K562 (cell line): Measurements from ENCODE around the gene KRTAP5-7. TPM values are rescaled to one million over a fixed set of nuclear protein-coding genes. Genes with fewer than 3 reads are reported as not detected.

ENCODE experiments used
- ATAC-seq: fragments of 200-7000 bp; cut with Tn5 transposase; 3 replicates; pipeline ENCODE4 v1.9.1; 2020; ENCODE audit warnings: moderate library complexity
- BruUV-seq: library from RNA; stranded (reverse); fragments of 400-500 nt; replicated peaks from 2 replicates; lab custom pipeline; 2021; lab: Mats Ljungman, UMichigan
- CTCF ChIA-PET: fragments of 300-600 bp; formaldehyde crosslinking; extraction: SDS; loops from one replicate; lab custom pipeline; 2021; ENCODE audit warnings: low intra/inter-chr PET ratio; lab: Yijun Ruan, JAX
- POLR2A ChIA-PET: fragments of 300-600, 350-650 bp; sonication (Branson Sonifier 250); formaldehyde crosslinking; extraction: SDS; loops from one replicate; lab custom pipeline; 2021; ENCODE audit warnings: antibody characterized with exemption, inconsistent platforms; lab: Yijun Ruan, JAX
- DNase-seq, 4 experiments: peaks; one replicate each; pipeline versions ENCODE4 v3.0.0 to v3.0.0-alpha.2; 2011 to 2018; ENCODE audit warnings: low spot score in 3 of 4, mixed read lengths in 3 of 4; ENCODE audit errors: extremely low read depth in 1 of 4
- FAIRE-seq: peaks from 2 replicates; lab custom pipeline; 2011; peaks lifted over from hg19 to GRCh38; lab: Jason Lieb, UNC
- H2AFZ ChIP-seq: 2 replicates; pipeline ENCODE4 v1.6.0; 2011; ENCODE audit warnings: low read depth, low read length, control low read depth, inconsistent platforms
- H3K27ac ChIP-seq: fragments of 200-600 bp; 3 replicates; pipeline ENCODE4 v1.8.0; 2011; ENCODE audit warnings: low read depth, mild to moderate bottlenecking, control low read depth, inconsistent platforms, low read length, moderate library complexity, mixed read lengths; ENCODE audit errors: extremely low read depth
- H3K27me3 ChIP-seq, 2 experiments: fragments of 300-600 bp in 1 of 2; 2 replicates in 1 of 2; 3 replicates in 1 of 2; pipeline versions ENCODE4 v1.6.0 to v1.8.0; 2011; ENCODE audit warnings: inconsistent platforms in 2 of 2, low read length in 2 of 2, mild to moderate bottlenecking in 1 of 2, mixed read lengths in 1 of 2, moderate library complexity in 1 of 2; ENCODE audit not compliant: control insufficient read depth in 2 of 2, insufficient read depth in 2 of 2
- H3K36me3 ChIP-seq: fragments of 300-600 bp; 3 replicates; pipeline ENCODE4 v1.8.0; 2011; ENCODE audit warnings: mild to moderate bottlenecking, low read length, inconsistent platforms; ENCODE audit not compliant: control insufficient read depth, insufficient read depth
- H3K4me1 ChIP-seq, 2 experiments: fragments of 200-600 bp in 1 of 2; replicated peaks in 1 of 2; 2 replicates in 1 of 2; 3 replicates in 1 of 2; pipeline versions ENCODE4 v1.5.1 to v1.8.0; 2011; ENCODE audit warnings: inconsistent platforms in 2 of 2, low read length in 2 of 2, mild to moderate bottlenecking in 1 of 2, mixed read lengths in 1 of 2, moderate library complexity in 1 of 2; ENCODE audit not compliant: control insufficient read depth in 2 of 2, insufficient read depth in 2 of 2
- H3K4me2 ChIP-seq: 2 replicates; pipeline ENCODE4 v1.6.1; 2011; ENCODE audit warnings: low read length, control low read depth, inconsistent platforms, mixed read lengths; ENCODE audit not compliant: insufficient read depth
- H3K4me3 ChIP-seq: fragments of 200-600 bp; sonication (generic), shearing (Covaris generic); 2 replicates; pipeline ENCODE4 v1.5.1; 2016; ENCODE audit warnings: control low read depth, inconsistent platforms
- H3K79me2 ChIP-seq: fragments of 200-600 bp; 3 replicates; pipeline ENCODE4 v1.8.0; 2011; ENCODE audit warnings: low read length, inconsistent platforms; ENCODE audit not compliant: control insufficient read depth, insufficient read depth
- H3K9ac ChIP-seq, 2 experiments: 2 replicates each; pipeline versions ENCODE4 v1.6.0 to v1.6.1; 2011; ENCODE audit warnings: low read depth in 2 of 2, low read length in 2 of 2, control low read depth in 1 of 2, inconsistent platforms in 1 of 2, mild to moderate bottlenecking in 1 of 2, mixed read lengths in 1 of 2; ENCODE audit not compliant: insufficient read depth in 1 of 2
- H3K9me1 ChIP-seq: one replicate; pipeline ENCODE4 v1.6.0; 2011; ENCODE audit warnings: inconsistent platforms, mild to moderate bottlenecking, low read length, moderate library complexity; ENCODE audit not compliant: control insufficient read depth, insufficient read depth
- H3K9me3 ChIP-seq: replicated peaks from 2 replicates; pipeline ENCODE4 v1.5.1; 2011; ENCODE audit warnings: low read depth, low read length, inconsistent platforms; ENCODE audit not compliant: control insufficient read depth, insufficient read depth
- H4K20me1 ChIP-seq: replicated peaks from 2 replicates; pipeline ENCODE4 v1.6.1; 2011; ENCODE audit warnings: low read length, inconsistent platforms, mixed read lengths; ENCODE audit not compliant: control insufficient read depth, insufficient read depth
- BACH1 ChIP-seq: fragments of 200-800 bp; sonication (Bioruptor generic); IDR thresholded peaks from 2 replicates; pipeline ENCODE4 v1.6.1; 2016; ENCODE audit warnings: missing genetic modification characterization, missing compliant biosample characterization
- CEBPG ChIP-seq, 3 experiments: fragments of 200-800 bp in 1 of 3; sonication (Bioruptor generic) in 1 of 3; sonication (generic) in 1 of 3; formaldehyde crosslinking in 1 of 3; IDR thresholded peaks in 2 of 3; conservative IDR thresholded peaks in 1 of 3; 2 replicates each; pipeline versions ENCODE4 v1.6.1 to v1.8.0; 2016 to 2022; ENCODE audit warnings: missing compliant biosample characterization in 2 of 3, missing genetic modification characterization in 2 of 3, mild to moderate bottlenecking in 1 of 3, missing genetic modification reagents in 1 of 3
- ERF ChIP-seq: fragments of 450-650 bp; formaldehyde crosslinking; IDR thresholded peaks from 2 replicates; pipeline ENCODE4 v1.4.0; 2020; ENCODE audit warnings: mild to moderate bottlenecking, mixed read lengths
- ETV6 ChIP-seq, 3 experiments: fragments of 150-350 bp in 1 of 3; sonication (generic) in 1 of 3; formaldehyde crosslinking in 1 of 3; IDR thresholded peaks; 2 replicates each; pipeline versions ENCODE4 v1.6.1 to v1.8.0; 2014 to 2022; ENCODE audit warnings: borderline replicate concordance in 2 of 3, low read depth in 2 of 3, antibody characterized with exemption in 1 of 3, low read length in 1 of 3, mild to moderate bottlenecking in 1 of 3, missing genetic modification reagents in 1 of 3
- HNRNPK ChIP-seq: fragments of 200-400 bp; formaldehyde crosslinking; IDR thresholded peaks from one replicate; pipeline ENCODE4 v1.6.1; 2018; ENCODE audit warnings: mild to moderate bottlenecking, low read depth, low read length; ENCODE audit not compliant: poor library complexity, severe bottlenecking
- NCOA2 ChIP-seq, 2 experiments: fragments of 450-650 bp; IDR thresholded peaks; 2 replicates each; pipeline ENCODE4 v1.6.1; 2018; ENCODE audit warnings: mild to moderate bottlenecking in 2 of 2, moderate library complexity in 1 of 2; ENCODE audit not compliant: partially characterized antibody in 2 of 2
- POLR2A ChIP-seq: fragments of 450-650 bp; conservative IDR thresholded peaks from 2 replicates; pipeline ENCODE4 v1.6.1; 2016
- POLR2B ChIP-seq: fragments of 450-650 bp; IDR thresholded peaks from 2 replicates; pipeline ENCODE4 v1.6.1; 2018; ENCODE audit warnings: low read depth; ENCODE audit not compliant: partially characterized antibody
- SRSF1 ChIP-seq: fragments of 200-400 bp; formaldehyde crosslinking; IDR thresholded peaks from 2 replicates; pipeline ENCODE4 v1.6.1; 2017; ENCODE audit warnings: mild to moderate bottlenecking, low read depth, low read length, moderate library complexity
- TRIM28 ChIP-seq: fragments of 450-650 bp; IDR thresholded peaks from 2 replicates; pipeline ENCODE4 v1.6.1; 2017
- WGBS: fragments of 100-300 bp; shearing (Covaris generic); methylation state at CpG from one replicate; pipeline ENCODE4 v1.1.6; 2016; ENCODE audit warnings: low coverage, mixed read lengths; ENCODE audit not compliant: insufficient coverage; ENCODE audit errors: missing lambda C conversion rate; 5-methylcytosine and 5-hydroxymethylcytosine counted together
- in situ Hi-C: fragments of 300-500 bp; cut with MboI; formaldehyde crosslinking; loops from 4 replicates; pipeline ENCODE4 v1.15.0; 2018; ENCODE audit warnings: inconsistent platforms, mixed read lengths
- intact Hi-C: fragments of 100-400 bp; cut with micrococcal nuclease; formaldehyde crosslinking; loops from 2 replicates; pipeline ENCODE4 v1.14.2; 2022
- polyA plus RNA-seq, 8 experiments: library from polyadenylated mRNA; depleted of rRNA in 4 of 8; stranded (reverse) in 5 of 8; unstranded in 3 of 8; fragments of >200 nt; fragmentation: Nextera tagmentation in 2 of 8; fragmentation: Illumina TruSeq in 1 of 8; extraction: Ambion mirVana in 2 of 8; extraction: Trizol in 1 of 8; gene quantifications; 2 replicates each; pipeline versions ENCODE4 v1.2.1 to v1.2.3, GENCODE V29; 2011 to 2014; ENCODE audit warnings: inconsistent platforms in 1 of 8, missing spikeins in 1 of 8
- total RNA-seq, 7 experiments: library from RNA; depleted of rRNA in 6 of 7; stranded (reverse); fragments of >200 nt in 6 of 7; fragmentation: Illumina TruSeq in 2 of 7; extraction: Trizol in 2 of 7; gene quantifications; 2 replicates each; pipeline versions ENCODE4 v1.2.1 to v1.2.3, GENCODE V29; 2011 to 2021; ENCODE audit warnings: low replicate concordance in 1 of 7

Gene KRTAP5-7
- total and polyA plus RNA-seq, 9 of the 15 experiments (the other 6 are each of a cell fraction or from before 2014, with no cell fraction given) = not detected

- Histone ChIP-seq H2AFZ (no peak overlapping the region), H3K9me3 (no peaks in the 10 kb centered on the region), H3K9me1 (no peaks in the 10 kb centered on the region), H3K79me2 (no peaks in the 10 kb centered on the region), H3K9ac (no peak overlapping the region), H3K27me3 (no peaks in the 10 kb centered on the region), H4K20me1 (no peaks in the 10 kb centered on the region), H3K4me1 (peaks cover 0 to 15% of the 10 kb centered on the region in 2 experiments; a peak in 3 of 5 replicates), H3K4me3 (no peak overlapping the region), H3K4me2 (no peak overlapping the region), H3K27ac (no peak overlapping the region), H3K36me3 (peaks cover 72% of the 10 kb centered on the region; the same call in 2 of the 3 replicates)
- BruUV-seq = no TSS peak
- intact Hi-C loops = no loop called here
- FAIRE-seq (no peak), DNase-seq (no peak), ATAC-seq (no peak)
- ChIA-PET CTCF (no interaction called here), POLR2A (no interaction called here)
- TF ChIP-seq SRSF1 = no peak
- TF ChIP-seq BACH1 (tag) = no peak
- TF ChIP-seq NCOA2 (IDR thresholded peaks at IDR 0.05; ENCODE audit: partially characterized antibody in 2 of 2) = no peak
- no peak for TF ChIP-seq TRIM28
- TF ChIP-seq ERF (CRISPR knock-in tag) = no peak
- no peak for TF ChIP-seq ETV6 (IDR thresholded peaks at IDR 0.05; ENCODE audit: borderline replicate concordance in 1 of 2, low read depth in 2 of 2, low read length in 1 of 2)
- no peak for TF ChIP-seq ETV6 (CRISPR knock-in tag; IDR thresholded peaks at IDR 0.05; ENCODE audit: borderline replicate concordance)
- TF ChIP-seq POLR2B = no peak
- TF ChIP-seq CEBPG (CRISPR knock-in tag; IDR thresholded peaks at IDR 0.05) = no peak
- no peak for TF ChIP-seq CEBPG (tag; conservative IDR thresholded peaks at IDR 0.05 in 1 of 2, IDR thresholded peaks at IDR 0.05 in 1 of 2)
- TF ChIP-seq HNRNPK = no peak
- TF ChIP-seq POLR2A = no peak
- 94% methylated on average over 7 of the region's 18 CpGs for WGBS
- in situ Hi-C loops = no loop called here
These were observed 44.9 kb upstream of the KRTAP5-7 start for GRCh38 chr11:71482216-71482615.
